ENCODE results near the gene IZUMO2.
A peak's percentile ranks its signal among the peaks of the same experiment; 100 is the strongest.

Gene IZUMO2

GRCh38 chr19:50162988-50163387 is at the start of gene IZUMO2:
TSS of gene IZUMO2 (minus strand) at chr19:50163281. CDS start at chr19:50163194, 87 bp downstream.
- no peak for DNase-seq

- no peak for DNase-seq
Observed at GRCh38 chr19:50210425-50210824, 47.3 kb upstream of the IZUMO2 start.

GRCh38 chr19:50209131-50209530 is 46.0 kb upstream of the IZUMO2 start:
- no peak for DNase-seq

- no peak for DNase-seq
Observed at GRCh38 chr19:50207730-50208129, 44.6 kb upstream of the IZUMO2 start.

GRCh38 chr19:50206191-50206590 is 43.1 kb upstream of the IZUMO2 start:
- no peak for DNase-seq

- no peak for DNase-seq
Observed at GRCh38 chr19:50205681-50206138, 42.6 kb upstream of the IZUMO2 start.

GRCh38 chr19:50204811-50205675 is 42.0 kb upstream of the IZUMO2 start:
- DNase-seq: no peak

GRCh38 chr19:50204081-50204428 is 41.0 kb upstream of the IZUMO2 start:
- DNase-seq: no peak

- peak; percentile 5 for DNase-seq
Observed at GRCh38 chr19:50203281-50204080, 40.4 kb upstream of the IZUMO2 start, which contains the start of gene MYH14. TSS of gene MYH14 (plus strand) at chr19:50203622. CDS start at chr19:50210366, 6,744 bp downstream.

- no peak for DNase-seq
Observed at GRCh38 chr19:50202962-50203280, 39.8 kb upstream of the IZUMO2 start.

- no peak for DNase-seq
Observed at GRCh38 chr19:50202386-50202785, 39.3 kb upstream of the IZUMO2 start.

GRCh38 chr19:50199259-50199555 is 36.1 kb upstream of the IZUMO2 start:
- DNase-seq: no peak

GRCh38 chr19:50198431-50199258 is 35.6 kb upstream of the IZUMO2 start:
- DNase-seq: no peak

- DNase-seq: no peak
Observed at GRCh38 chr19:50197348-50197747, 34.3 kb upstream of the IZUMO2 start.

- DNase-seq: no peak
Observed at GRCh38 chr19:50196322-50196932, 33.3 kb upstream of the IZUMO2 start.

GRCh38 chr19:50195224-50195623 is 32.1 kb upstream of the IZUMO2 start:
- DNase-seq: no peak

- no peak for DNase-seq
Observed at GRCh38 chr19:50192463-50193211, 29.6 kb upstream of the IZUMO2 start.

GRCh38 chr19:50191216-50191615 is 28.1 kb upstream of the IZUMO2 start:
- no peak for DNase-seq

GRCh38 chr19:50190439-50190891 is 27.4 kb upstream of the IZUMO2 start:
- DNase-seq: no peak

- no peak for DNase-seq
Observed at GRCh38 chr19:50189331-50189730, 26.2 kb upstream of the IZUMO2 start.

- no peak for DNase-seq
Observed at GRCh38 chr19:50187937-50188336, 24.9 kb upstream of the IZUMO2 start.

- no peak for DNase-seq
Observed at GRCh38 chr19:50184196-50184595, 21.1 kb upstream of the IZUMO2 start.

All from activated CD4-positive, alpha-beta T cell treated with anti-CD3 and anti-CD28 coated beads, Interleukin-10, Interleukin-2, amounts not matched to agents 100 ng/mL and 50 ng/mL, durations not matched to agents 16 hours and 8 hours (primary cell).